Heart left ventricle (tissue), 16 donors: ENCODE data around the gene NEB. TPM values are rescaled to one million over a fixed set of nuclear protein-coding genes. Genes with fewer than 3 reads are reported as not detected.

Experiments used
- ATAC-seq, 4 donors: fragments of 200-7000 bp; cut with Tn5 transposase; one replicate each; pipeline ENCODE4 v1.9.1; 2020 to 2022; ENCODE audit warnings: moderate library complexity in 4 of 4, mild to moderate bottlenecking in 3 of 4, moderate number of reproducible peaks in 1 of 4
- DNase-seq, 5 donors: peaks; one replicate each; pipeline ENCODE4 v3.0.0-alpha.2; 2020
- H3K27ac ChIP-seq, 12 donors: fragments of 200-600 bp; sonication (generic) in 4 of 12; one replicate each; pipeline versions ENCODE4 v1.5.0 to v1.8.0; 2016 to 2022; ENCODE audit warnings: mild to moderate bottlenecking in 2 of 12
- H3K27me3 ChIP-seq, 9 donors: fragments of 200-600 bp; sonication (generic) in 2 of 9; one replicate each; pipeline versions ENCODE4 v1.5.1 to v1.8.0; 2016 to 2022; ENCODE audit warnings: mild to moderate bottlenecking in 3 of 9
- H3K36me3 ChIP-seq, 9 donors: fragments of 200-600 bp; sonication (generic) in 2 of 9; one replicate each; pipeline versions ENCODE4 v1.5.0 to v1.8.0; 2018 to 2022; ENCODE audit warnings: mild to moderate bottlenecking in 2 of 9
- H3K4me1 ChIP-seq, 12 donors: fragments of 200-600 bp; sonication (generic) in 4 of 12; one replicate each; pipeline versions ENCODE4 v1.5.0 to v1.8.0; 2016 to 2022; ENCODE audit warnings: mild to moderate bottlenecking in 3 of 12
- H3K4me3 ChIP-seq, 12 donors: fragments of 200-600 bp; sonication (generic) in 4 of 12; one replicate each; pipeline versions ENCODE4 v1.5.0 to v1.8.0; 2017 to 2022; ENCODE audit warnings: mild to moderate bottlenecking in 9 of 12, moderate library complexity in 4 of 12
- H3K9me3 ChIP-seq, 12 donors: fragments of 200-600 bp; sonication (generic) in 4 of 12; one replicate each; pipeline versions ENCODE4 v1.5.0 to v1.8.0; 2016 to 2022; ENCODE audit warnings: mild to moderate bottlenecking in 1 of 12
- POLR2A ChIP-seq, 2 donors: fragments of 450-650 bp; IDR thresholded peaks; one replicate each; pipeline ENCODE4 v1.6.1; 2017; ENCODE audit warnings: antibody characterized with exemption in 2 of 2, mild to moderate bottlenecking in 2 of 2, moderate library complexity in 2 of 2
- WGBS, 4 donors: extraction: QIAGEN DNeasy Blood & Tissue Kit in 2 of 4; methylation state at CpG; one replicate each; pipeline versions ENCODE4 v1.1.5 to v1.1.7; 2013 to 2018; 5-methylcytosine and 5-hydroxymethylcytosine counted together
- intact Hi-C, 10 donors: fragments of 100-400 bp; cut with DNase I; formaldehyde crosslinking; loops; one replicate each; pipeline versions ENCODE4 v1.11.1 to v1.14.2; 2022
- polyA plus RNA-seq, 2 donors: library from polyadenylated mRNA; stranded (reverse); fragments of 200-250 nt; gene quantifications; one replicate each; pipeline ENCODE4 v1.2.3, GENCODE V29; 2013
- total RNA-seq, 9 donors: library from RNA; depleted of rRNA in 2 of 9; stranded (reverse); fragments of >200 nt in 2 of 9; fragmentation: NEBNext Ultra II Directional in 3 of 9; extraction: Animal tissue kit (Norgen Biotek cat#: 25700) in 3 of 9; gene quantifications; one replicate each; pipeline versions ENCODE4 v1.1.0 to v1.2.4, GENCODE V29; 2016 to 2023
- TF ChIP-seq, protein P1 (sequence below), 12 donors: fragments of 200-600 bp; sonication (generic) in 4 of 12; IDR thresholded peaks; one replicate each; pipeline versions ENCODE4 v1.5.0 to v1.8.0; 2018 to 2022; ENCODE audit warnings: antibody characterized with exemption in 12 of 12, mild to moderate bottlenecking in 5 of 12
- donor health status: ischemic (EF 13 %, LVEDD 7.1; RV severe dilation, severe dysfunction).
- donor health status: healthy with polysubstance abuse.
- donor health status: DM: no; HTN: yes; CAD: no.
- donor health status: DM: no; HTN: no; CAD: no.
- donor health status: ischemic (EF 25% LVEDD 6.9; RV normal size, moderate dysfunction).
- donor health status: ischemic (EF 25% LVEDD 5.7; RV mildly dilated, moderate dysfunction).
- donor health status: healthy.
- donor health status: DM: yes; HTN: yes; CAD: no.
- donor health status: ischemic (EF 35%, LVEDD 5.7; RV mildly dilated, moderate dysfunction).
- donor health status: nonischemic (EF 11% LVEDD 7.7; RV severe dilation, severe dysfunction).
- donor health status: DM: yes; HTN: yes; CAD: no.
- donor health status: PGD.
- donor health status: ischemic (EF 29% LVEDD 5.4; RV normal size, mild dysfunction).
- donor health status: nonischemic (EF 23%, LVEDD 6.1; RV moderate dilation, normal function).

Gene NEB
- total and polyA plus RNA-seq, 11 donors = 0.43 to 23.9 (median 3.0) TPM

- intact Hi-C loops = loop anchor here in 9 of 10 donors (5.0 to 10.0 kb wide), 5 partner anchors 185 to 405 kb away; no protein-coding TSS in a partner anchor
- H3K4me1 ChIP-seq = no peaks in the 10 kb centered on the region
- no peak for DNase-seq
- ATAC-seq = peak in 1 of 4 donors; percentile 74
- H3K9me3 ChIP-seq = no peaks in the 10 kb centered on the region
- H3K36me3 ChIP-seq = no peaks in the 10 kb centered on the region
- H3K27me3 ChIP-seq = no peaks in the 10 kb centered on the region
- 66 to 71% (median 68%) methylated on average over 13 of the region's 13 CpGs for WGBS, 4 donors
- no peak overlapping the region for H3K27ac ChIP-seq
- H3K4me3 ChIP-seq = no peak overlapping the region
- TF ChIP-seq, protein P1, sequence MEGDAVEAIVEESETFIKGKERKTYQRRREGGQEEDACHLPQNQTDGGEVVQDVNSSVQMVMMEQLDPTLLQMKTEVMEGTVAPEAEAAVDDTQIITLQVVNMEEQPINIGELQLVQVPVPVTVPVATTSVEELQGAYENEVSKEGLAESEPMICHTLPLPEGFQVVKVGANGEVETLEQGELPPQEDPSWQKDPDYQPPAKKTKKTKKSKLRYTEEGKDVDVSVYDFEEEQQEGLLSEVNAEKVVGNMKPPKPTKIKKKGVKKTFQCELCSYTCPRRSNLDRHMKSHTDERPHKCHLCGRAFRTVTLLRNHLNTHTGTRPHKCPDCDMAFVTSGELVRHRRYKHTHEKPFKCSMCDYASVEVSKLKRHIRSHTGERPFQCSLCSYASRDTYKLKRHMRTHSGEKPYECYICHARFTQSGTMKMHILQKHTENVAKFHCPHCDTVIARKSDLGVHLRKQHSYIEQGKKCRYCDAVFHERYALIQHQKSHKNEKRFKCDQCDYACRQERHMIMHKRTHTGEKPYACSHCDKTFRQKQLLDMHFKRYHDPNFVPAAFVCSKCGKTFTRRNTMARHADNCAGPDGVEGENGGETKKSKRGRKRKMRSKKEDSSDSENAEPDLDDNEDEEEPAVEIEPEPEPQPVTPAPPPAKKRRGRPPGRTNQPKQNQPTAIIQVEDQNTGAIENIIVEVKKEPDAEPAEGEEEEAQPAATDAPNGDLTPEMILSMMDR (IDR thresholded peaks at IDR 0.05) = no peak
- no peak for TF ChIP-seq POLR2A (IDR thresholded peaks at IDR 0.05)
Observed at GRCh38 chr2:151619337-151619989, 114.8 kb downstream of the NEB start.

DNA sequence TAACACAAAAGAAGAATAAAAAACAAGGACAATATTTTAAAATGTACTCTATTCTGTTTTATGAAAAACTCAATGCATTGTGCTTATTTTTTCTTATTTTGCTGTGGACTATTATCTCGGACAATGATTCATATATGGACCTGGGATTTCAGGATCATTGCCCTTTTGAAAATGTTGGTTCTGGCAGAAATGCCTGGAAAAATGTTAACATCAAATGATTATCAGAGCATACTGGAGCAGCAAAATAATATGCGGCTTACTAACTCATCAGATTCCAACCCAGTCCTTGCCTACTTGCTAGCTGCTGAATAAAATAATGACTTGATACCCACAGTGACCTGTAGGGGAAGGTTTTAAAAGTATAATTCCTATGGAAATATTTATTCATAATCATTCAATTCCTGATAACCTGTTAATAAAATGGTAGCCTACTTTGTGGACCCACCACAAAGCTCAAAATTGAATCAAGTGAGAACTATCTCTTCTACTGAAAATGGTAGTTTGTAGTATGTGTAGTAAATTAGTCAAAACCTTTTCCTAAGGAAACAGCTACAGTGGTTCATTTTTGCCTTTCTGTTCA is 117.4 kb downstream of the NEB start:
- Histone ChIP-seq H3K4me3 (no peak overlapping the region), H3K4me1 (no peaks in the 10 kb centered on the region), H3K36me3 (no peaks in the 10 kb centered on the region), H3K9me3 (no peaks in the 10 kb centered on the region), H3K27ac (no peak overlapping the region), H3K27me3 (no peaks in the 10 kb centered on the region)
- no peak for TF ChIP-seq POLR2A (IDR thresholded peaks at IDR 0.05)
- TF ChIP-seq, protein P1 (IDR thresholded peaks at IDR 0.05) = peak in 1 of 12 donors; percentile 7
- WGBS, 4 donors = 92 to 96% (median 94%) methylated on average over 2 of the region's 2 CpGs
- DNase-seq (no peak), ATAC-seq (no peak)
- intact Hi-C loops = loop anchor here in 9 of 10 donors (5.0 to 10.0 kb wide), 5 partner anchors 188 to 408 kb away; no protein-coding TSS in a partner anchor

- H3K27ac ChIP-seq = no peak overlapping the region
- no peak overlapping the region for H3K4me3 ChIP-seq
- intact Hi-C loops = loop anchor here in 9 of 10 donors (5.0 to 10.0 kb wide), 5 partner anchors 190 to 410 kb away; no protein-coding TSS in a partner anchor
- DNase-seq (no peak), ATAC-seq (peak in 1 of 4 donors; percentile 53)
- no peaks in the 10 kb centered on the region for H3K4me1 ChIP-seq
- TF ChIP-seq, protein P1 (IDR thresholded peaks at IDR 0.05) = peak in 8 of 12 donors; percentile 19 to 48 (median 37)
- no peak for TF ChIP-seq POLR2A (IDR thresholded peaks at IDR 0.05)
- H3K36me3 ChIP-seq = no peaks in the 10 kb centered on the region
- no peaks in the 10 kb centered on the region for H3K27me3 ChIP-seq
- H3K9me3 ChIP-seq = no peaks in the 10 kb centered on the region
- 92 to 94% (median 93%) methylated on average over 3 of the region's 3 CpGs for WGBS, 4 donors
Observed at GRCh38 chr2:151614606-151615306, 119.5 kb downstream of the NEB start.

GRCh38 chr2:151614159-151614558 is 120.1 kb downstream of the NEB start:
- no peak for ATAC-seq
- H3K36me3 ChIP-seq = no peaks in the 10 kb centered on the region
- WGBS, 4 donors = 86 to 90% (median 89%) methylated on average over 5 of the region's 5 CpGs
- no peaks in the 10 kb centered on the region for H3K9me3 ChIP-seq
- H3K4me3 ChIP-seq = no peak overlapping the region
- H3K27ac ChIP-seq = no peak overlapping the region
- H3K27me3 ChIP-seq = no peaks in the 10 kb centered on the region
- TF ChIP-seq, protein P1 (IDR thresholded peaks at IDR 0.05) = no peak
- no peak for TF ChIP-seq POLR2A (IDR thresholded peaks at IDR 0.05)
- DNase-seq = no peak
- no peaks in the 10 kb centered on the region for H3K4me1 ChIP-seq
- intact Hi-C loops = loop anchor here in 7 of 10 donors (10.0 kb wide), 3 partner anchors 191 to 411 kb away; no protein-coding TSS in a partner anchor
